GM12872 (cell line): ENCODE measurements around the gene ZFP2.

Experiments used
- CTCF ChIP-seq: IDR thresholded peaks from 3 replicates; pipeline ENCODE4 v1.5.1; 2011; ENCODE audit warnings: low read depth, mild to moderate bottlenecking, low read length, moderate library complexity; ENCODE audit not compliant: insufficient read depth

Gene ZFP2

GRCh38 chr5:178940569-178941360, 45.1 kb downstream of the ZFP2 start, which contains the start of gene ZNF454:
ZNF454 (plus strand) TSS chr5:178941198; CDS start chr5:178942792, 1,594 bp downstream.
- no peak for TF ChIP-seq CTCF

GRCh38 chr5:178941361-178941760, 45.6 kb downstream of the ZFP2 start:
- no peak for TF ChIP-seq CTCF

DNA sequence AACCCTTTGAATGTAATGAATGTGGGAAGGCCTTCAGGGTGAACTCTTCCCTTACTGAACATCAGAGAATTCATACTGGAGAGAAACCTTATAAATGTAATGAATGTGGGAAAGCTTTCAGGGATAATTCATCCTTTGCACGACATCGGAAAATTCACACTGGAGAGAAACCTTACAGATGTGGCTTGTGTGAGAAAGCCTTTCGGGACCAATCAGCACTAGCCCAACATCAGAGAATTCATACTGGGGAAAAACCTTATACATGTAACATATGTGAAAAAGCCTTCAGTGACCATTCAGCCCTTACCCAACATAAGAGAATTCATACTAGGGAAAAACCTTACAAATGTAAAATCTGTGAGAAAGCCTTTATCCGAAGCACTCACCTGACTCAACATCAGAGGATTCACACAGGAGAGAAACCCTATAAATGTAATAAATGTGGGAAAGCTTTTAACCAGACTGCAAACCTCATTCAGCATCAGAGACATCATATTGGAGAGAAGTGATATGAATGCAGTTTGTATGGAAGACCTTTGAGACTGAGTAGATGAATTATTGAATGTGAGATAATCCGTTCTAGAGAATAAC, 69.8 kb downstream of the ZFP2 start:
- no peak for TF ChIP-seq CTCF

GRCh38 chr5:178981381-178981780, 85.7 kb downstream of the ZFP2 start:
- no peak for TF ChIP-seq CTCF
